SH-SY5Y (cell line): ENCODE results near the gene PRUNE1.

Experiments used
- GATA2 ChIP-seq: IDR thresholded peaks from 2 replicates; pipeline ENCODE4 v1.6.1; 2011; ENCODE audit warnings: mild to moderate bottlenecking, low read depth, low read length
- GATA3 ChIP-seq: IDR thresholded peaks from 2 replicates; pipeline ENCODE4 v1.6.1; 2011; ENCODE audit warnings: low read depth, mild to moderate bottlenecking, low read length, moderate library complexity

DNA sequence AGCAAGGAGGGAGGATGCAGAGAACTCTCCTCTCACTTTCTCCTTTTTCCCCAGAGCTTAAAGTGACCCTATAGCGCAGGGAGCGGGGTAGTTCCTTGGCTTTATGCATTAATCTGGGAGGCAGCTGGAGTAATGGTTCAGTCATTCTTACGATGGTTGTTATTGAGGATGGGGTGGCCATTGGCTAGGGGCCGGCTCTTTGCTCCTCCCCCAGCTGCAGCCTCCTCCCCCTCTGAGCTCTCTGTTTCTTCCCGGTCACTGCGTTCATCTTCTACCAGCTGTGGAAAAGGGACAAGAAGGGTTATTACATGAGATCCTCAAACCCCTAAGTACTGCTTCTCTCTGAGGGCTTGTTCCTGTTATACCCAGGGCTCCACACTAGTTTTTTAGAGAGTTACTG, 42.2 kb upstream of the PRUNE1 start:
- no peak for TF ChIP-seq GATA3
- TF ChIP-seq GATA2: no peak
